GM12892 (cell line): ENCODE data around the gene AKIRIN2.

Experiments
- POLR2A ChIP-seq: IDR thresholded peaks from 2 replicates; pipeline ENCODE4 v1.6.1; 2011; ENCODE audit warnings: low read depth, low read length, control low read depth
- TAF1 ChIP-seq: IDR thresholded peaks from 2 replicates; pipeline ENCODE4 v1.6.1; 2011; ENCODE audit warnings: low read depth, mild to moderate bottlenecking, control low read depth, low read length, borderline replicate concordance

- no peak for TF ChIP-seq TAF1
- no peak for TF ChIP-seq POLR2A
These were observed 41.4 kb upstream of the AKIRIN2 start for GRCh38 chr6:87743454-87743853.
